Raji (cell line): Measurements from ENCODE around the gene MICAL3.

Source experiments
- POLR2A ChIP-seq: IDR thresholded peaks from 2 replicates; pipeline ENCODE4 v1.6.1; 2011; ENCODE audit warnings: low read depth, low read length, control low read depth; ENCODE audit not compliant: insufficient read depth

MICAL3 gene

GRCh38 chr22:17888855-17889254 lies 135.5 kb downstream of the MICAL3 start:
- TF ChIP-seq POLR2A = no peak

- TF ChIP-seq POLR2A = no peak
Measured at GRCh38 chr22:17888439-17888838, 135.9 kb downstream of the MICAL3 start.

DNA sequence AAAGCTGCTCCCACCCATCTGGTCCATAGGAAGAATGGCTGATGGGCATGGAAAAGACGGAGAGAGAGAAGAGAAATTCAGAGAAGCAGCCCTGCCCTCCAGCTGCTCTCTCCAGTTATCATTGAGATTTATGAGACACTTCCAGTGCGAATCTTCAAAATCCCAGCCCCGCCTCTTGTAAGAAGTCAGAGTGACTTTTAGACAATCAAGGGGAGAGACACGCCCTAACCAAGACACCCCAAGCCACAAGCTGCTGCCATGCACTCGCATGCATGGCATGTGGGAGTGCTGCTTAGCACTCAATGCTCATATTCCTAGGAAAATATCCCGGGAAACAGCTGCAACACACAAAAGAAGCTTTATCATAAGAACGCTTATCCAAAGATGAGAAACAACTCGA lies 139.5 kb downstream of the MICAL3 start:
- no peak for TF ChIP-seq POLR2A

DNA sequence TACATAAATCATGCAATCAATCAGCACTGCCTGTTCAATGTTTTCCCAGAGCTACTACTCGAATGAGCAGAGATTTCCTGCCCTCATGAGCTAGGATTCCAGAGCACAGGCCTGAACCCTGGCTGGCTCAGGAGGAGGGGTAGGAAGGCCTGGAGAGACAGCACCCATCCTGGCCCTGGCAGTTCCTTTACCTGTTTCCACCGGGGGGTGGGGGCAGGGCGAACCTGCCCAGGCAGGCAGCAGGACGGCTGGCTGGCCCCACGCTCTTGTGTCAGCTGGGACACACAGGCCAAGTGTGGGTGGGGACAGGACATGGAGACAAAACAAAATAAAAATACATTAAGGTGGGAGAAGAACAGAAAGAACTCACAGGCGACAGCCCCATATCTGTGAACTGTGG lies 140.3 kb downstream of the MICAL3 start:
- no peak for TF ChIP-seq POLR2A

- TF ChIP-seq POLR2A = no peak
Measured at GRCh38 chr22:17883356-17883755, 141.0 kb downstream of the MICAL3 start.

DNA sequence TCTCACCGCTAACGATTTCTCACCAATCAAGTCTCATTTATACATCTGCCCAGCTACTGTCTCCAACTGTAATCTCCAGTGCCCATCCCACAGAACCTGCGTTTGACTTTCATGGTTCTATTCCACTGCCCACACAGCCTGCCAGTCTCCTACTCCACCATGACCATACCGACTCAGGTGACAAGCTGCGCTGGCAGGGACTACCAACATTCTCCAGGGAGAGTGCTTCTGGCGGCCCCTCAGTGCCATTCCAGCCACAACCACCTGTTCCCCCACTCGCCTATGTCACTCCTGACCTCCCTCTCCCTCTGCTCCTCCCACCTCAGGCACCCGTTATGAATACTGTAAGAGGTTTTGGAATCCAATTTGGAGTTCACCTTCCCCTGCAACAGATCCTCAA lies 141.6 kb downstream of the MICAL3 start:
- no peak for TF ChIP-seq POLR2A

- no peak for TF ChIP-seq POLR2A
Measured at GRCh38 chr22:17882162-17882561, 142.2 kb downstream of the MICAL3 start.

GRCh38 chr22:17881366-17881765 lies 143.0 kb downstream of the MICAL3 start:
- no peak for TF ChIP-seq POLR2A

DNA sequence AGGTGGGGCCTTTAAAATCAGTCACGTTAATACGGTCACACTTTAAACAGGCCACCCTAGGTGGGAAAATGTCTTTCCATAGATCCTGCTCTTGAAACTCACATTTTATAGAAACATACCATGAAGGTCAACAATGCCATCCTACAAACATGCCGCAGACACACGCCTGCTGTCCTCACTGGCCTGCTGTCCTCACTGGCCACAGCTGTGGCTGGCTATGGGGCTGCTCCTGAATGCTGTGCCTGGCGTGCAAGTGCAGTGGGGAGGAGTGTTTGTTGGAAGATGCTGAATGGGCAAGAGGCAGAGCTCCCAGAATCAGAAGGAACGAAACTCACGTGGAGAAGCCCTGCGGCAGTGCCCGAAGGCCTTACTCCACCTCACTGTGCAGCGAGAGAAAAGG lies 143.9 kb downstream of the MICAL3 start:
- TF ChIP-seq POLR2A = no peak

- TF ChIP-seq POLR2A = no peak
Measured at GRCh38 chr22:17880020-17880419, 144.3 kb downstream of the MICAL3 start.

DNA sequence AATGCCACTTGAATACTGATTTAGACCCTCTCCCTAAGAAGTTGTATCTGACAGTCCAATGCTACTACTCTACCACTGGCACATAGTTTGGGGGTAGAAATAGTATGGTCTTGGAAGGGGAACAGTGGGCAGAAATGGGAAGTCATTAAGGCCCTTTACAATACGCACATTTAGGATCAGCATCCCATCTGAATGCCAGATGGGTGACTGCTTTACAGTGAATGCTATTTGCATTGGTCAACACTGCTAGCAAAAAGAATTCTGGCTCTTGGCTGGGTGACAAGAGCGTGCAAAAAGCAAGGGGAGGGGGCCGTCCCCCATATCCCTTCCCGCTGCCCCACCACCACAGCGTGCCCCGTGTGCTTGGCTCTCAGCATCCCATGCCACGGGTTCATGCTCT lies 145.4 kb downstream of the MICAL3 start:
- no peak for TF ChIP-seq POLR2A

- TF ChIP-seq POLR2A = no peak
Measured at GRCh38 chr22:17878186-17878694, 146.1 kb downstream of the MICAL3 start.

DNA sequence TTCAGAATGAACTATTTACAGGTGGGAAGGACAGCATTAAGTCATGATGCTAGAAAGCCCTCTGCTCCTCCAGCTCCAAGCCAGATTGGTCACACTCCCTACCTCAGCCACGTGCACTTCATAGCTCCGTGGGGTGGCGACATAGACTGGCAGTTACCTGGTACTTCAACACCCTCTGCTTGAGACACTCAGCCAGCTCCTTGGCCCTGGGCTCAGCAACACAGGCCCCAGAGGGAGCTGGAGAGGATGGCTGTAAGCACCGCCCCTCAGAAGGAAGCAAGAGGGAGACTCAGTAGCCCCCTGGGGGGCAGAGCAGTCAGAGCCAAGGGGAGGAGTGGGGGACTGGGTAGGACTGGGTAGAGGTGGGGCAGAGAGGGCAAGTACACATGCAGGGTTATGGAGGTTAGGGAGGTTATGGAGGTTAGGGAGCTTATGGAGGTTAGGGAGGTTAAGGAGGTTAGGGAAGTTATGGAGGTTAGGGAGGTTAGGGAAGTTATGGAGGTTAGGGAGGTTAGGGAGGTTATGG lies 148.0 kb downstream of the MICAL3 start:
- no peak for TF ChIP-seq POLR2A

DNA sequence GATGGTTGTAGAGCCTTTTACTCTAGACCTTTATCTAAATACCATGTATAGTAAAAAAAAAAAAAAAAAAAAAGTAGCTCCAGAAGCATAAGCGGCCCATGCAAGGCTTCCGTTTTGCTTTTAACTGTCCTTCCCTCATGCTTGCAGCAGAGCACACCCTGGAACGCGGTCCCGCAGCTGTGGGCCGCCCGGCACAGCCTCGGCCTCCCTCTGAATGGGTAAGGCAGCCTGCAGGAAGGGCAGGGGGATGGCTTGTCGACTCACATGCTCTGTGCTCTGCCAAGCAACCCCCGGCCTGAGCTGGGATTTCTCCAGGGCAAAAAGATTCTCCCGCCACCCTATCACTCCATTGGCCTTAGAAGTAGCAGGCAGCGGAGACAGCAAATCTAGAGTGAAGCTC lies 148.7 kb downstream of the MICAL3 start:
- no peak for TF ChIP-seq POLR2A

- TF ChIP-seq POLR2A = no peak
Measured at GRCh38 chr22:17875156-17875555, 149.2 kb downstream of the MICAL3 start.

DNA sequence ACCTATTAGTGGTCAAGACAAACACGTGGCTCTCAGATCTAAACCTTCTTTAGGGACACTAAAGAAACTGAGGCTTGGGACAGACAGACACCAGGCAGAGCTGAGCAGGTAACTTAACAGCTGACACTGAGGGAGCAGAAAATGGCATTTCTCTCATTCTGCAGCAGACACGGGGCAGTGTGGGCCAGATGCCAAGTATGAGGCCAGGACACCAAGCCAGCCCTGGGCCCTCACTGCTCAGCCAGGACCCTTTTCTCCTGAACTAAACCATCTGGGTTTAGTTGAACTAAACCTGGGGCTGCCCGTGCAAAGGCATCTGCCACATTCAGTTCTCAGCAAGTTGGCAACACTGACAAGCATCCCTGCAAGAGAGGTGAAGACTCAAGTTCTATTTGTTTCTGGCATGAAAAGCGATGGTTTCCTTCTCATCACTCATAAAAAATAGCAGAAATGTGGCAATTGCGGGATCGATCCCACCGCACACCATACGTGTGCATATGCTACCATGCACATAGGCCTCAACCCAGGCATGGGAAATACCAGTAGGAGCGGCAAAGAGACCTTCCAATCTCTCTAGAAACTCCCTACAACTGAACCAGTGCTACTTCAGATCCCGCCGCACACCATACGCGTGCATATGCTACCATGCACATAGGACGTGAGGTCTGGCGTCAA lies 150.0 kb downstream of the MICAL3 start:
- TF ChIP-seq POLR2A = no peak

- TF ChIP-seq POLR2A = no peak
Measured at GRCh38 chr22:17873804-17874203, 150.6 kb downstream of the MICAL3 start.
